ENCODE results near the gene OVOL1. TPM values are rescaled to one million over a fixed set of nuclear protein-coding genes. Genes with fewer than 3 reads are reported as not detected.

The OVOL1 gene
- total and polyA plus RNA-seq, 4 donors, result 0.28 to 3.9 TPM; not detected in 2

- Histone ChIP-seq H3K9me3 (ENCODE audit: control insufficient read depth, low read length) (no peaks in the 10 kb centered on the region), H3K27ac (ENCODE audit: low read depth in 1 of 2, low read length in 2 of 2) (no peak overlapping the region), H3K4me1 (ENCODE audit: control insufficient read depth in 1 of 2, insufficient read depth in 2 of 2, low read length in 2 of 2) (no peaks in the 10 kb centered on the region), H3K27me3 (ENCODE audit: control insufficient read depth in 1 of 2, insufficient read depth in 2 of 2, low read length in 1 of 2) (no peaks in the 10 kb centered on the region), H3K36me3 (ENCODE audit: control insufficient read depth in 1 of 2, insufficient read depth in 2 of 2, low read length in 1 of 2) (peaks cover 0 to 4% of the 10 kb centered on the region in 2 donors), H3K4me3 (ENCODE audit: low read length in 2 of 2) (no peak overlapping the region)
- no peak for DNase-seq
- intact Hi-C loops (cut with DNase I), result loop anchor here in 1 of 2 donors (5.0 kb wide), 1 partner anchor 43 kb away; no protein-coding TSS in a partner anchor
- WGBS, 2 donors, result 93 to 95% methylated on average over 9 of the region's 9 CpGs
- no peak for ATAC-seq (ENCODE audit: low FRiP score)
Measured at GRCh38 chr11:65774525-65775306, 12.1 kb upstream of the OVOL1 start.

GRCh38 chr11:65776196-65776595 lies 10.7 kb upstream of the OVOL1 start:
- ATAC-seq (ENCODE audit: low FRiP score) (no peak), DNase-seq (no peak)
- intact Hi-C loops (cut with DNase I), result loop anchor here in 1 of 2 donors (5.0 kb wide), 1 partner anchor 41 kb away; no protein-coding TSS in a partner anchor
- H3K27me3 ChIP-seq (ENCODE audit: control insufficient read depth in 1 of 2, insufficient read depth in 2 of 2, low read length in 1 of 2), result no peaks in the 10 kb centered on the region
- no peak overlapping the region for H3K27ac ChIP-seq (ENCODE audit: low read depth in 1 of 2, low read length in 2 of 2)
- peaks cover 0 to 4% of the 10 kb centered on the region in 2 donors for H3K36me3 ChIP-seq (ENCODE audit: control insufficient read depth in 1 of 2, insufficient read depth in 2 of 2, low read length in 1 of 2)
- WGBS, 2 donors, result 88 to 90% methylated on average over 8 of the region's 8 CpGs
- H3K9me3 ChIP-seq (ENCODE audit: control insufficient read depth, low read length), result no peaks in the 10 kb centered on the region
- no peaks in the 10 kb centered on the region for H3K4me1 ChIP-seq (ENCODE audit: control insufficient read depth in 1 of 2, insufficient read depth in 2 of 2, low read length in 2 of 2)
- no peak overlapping the region for H3K4me3 ChIP-seq (ENCODE audit: low read length in 2 of 2)

DNA sequence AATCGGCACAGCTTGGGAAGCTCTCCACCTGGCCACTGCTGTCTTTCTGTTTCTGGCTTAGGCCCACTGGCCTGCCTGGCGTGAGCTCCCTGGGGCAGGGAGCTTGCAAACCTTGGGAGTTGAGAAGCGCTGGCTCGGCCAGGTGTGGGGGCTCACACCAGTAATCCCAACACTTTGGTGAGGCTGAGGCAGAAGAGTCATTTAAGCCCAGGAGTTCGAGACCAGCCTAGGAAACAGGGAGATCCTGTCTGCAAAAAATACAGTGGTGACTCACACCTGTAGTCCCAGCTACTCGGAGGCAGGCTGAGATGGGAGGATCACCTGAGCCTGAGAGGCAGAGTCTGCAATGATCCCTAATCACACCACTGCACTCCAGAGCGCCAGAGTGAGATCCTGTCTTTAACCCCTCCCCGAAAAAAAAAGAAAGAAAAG lies 10.1 kb upstream of the OVOL1 start:
- Histone ChIP-seq H3K27ac (ENCODE audit: low read depth in 1 of 2, low read length in 2 of 2) (no peak overlapping the region), H3K27me3 (ENCODE audit: control insufficient read depth in 1 of 2, insufficient read depth in 2 of 2, low read length in 1 of 2) (no peaks in the 10 kb centered on the region), H3K36me3 (ENCODE audit: control insufficient read depth in 1 of 2, insufficient read depth in 2 of 2, low read length in 1 of 2) (peaks cover 0 to 4% of the 10 kb centered on the region in 2 donors), H3K9me3 (ENCODE audit: control insufficient read depth, low read length) (no peaks in the 10 kb centered on the region), H3K4me3 (ENCODE audit: low read length in 2 of 2) (no peak overlapping the region), H3K4me1 (ENCODE audit: control insufficient read depth in 1 of 2, insufficient read depth in 2 of 2, low read length in 2 of 2) (no peaks in the 10 kb centered on the region)
- ATAC-seq (ENCODE audit: low FRiP score) (no peak), DNase-seq (no peak)
- 92 to 94% methylated on average over 8 of the region's 8 CpGs for WGBS, 2 donors
- intact Hi-C loops (cut with DNase I), result loop anchor here in 1 of 2 donors (5.0 kb wide), 1 partner anchor 41 kb away; no protein-coding TSS in a partner anchor

DNA sequence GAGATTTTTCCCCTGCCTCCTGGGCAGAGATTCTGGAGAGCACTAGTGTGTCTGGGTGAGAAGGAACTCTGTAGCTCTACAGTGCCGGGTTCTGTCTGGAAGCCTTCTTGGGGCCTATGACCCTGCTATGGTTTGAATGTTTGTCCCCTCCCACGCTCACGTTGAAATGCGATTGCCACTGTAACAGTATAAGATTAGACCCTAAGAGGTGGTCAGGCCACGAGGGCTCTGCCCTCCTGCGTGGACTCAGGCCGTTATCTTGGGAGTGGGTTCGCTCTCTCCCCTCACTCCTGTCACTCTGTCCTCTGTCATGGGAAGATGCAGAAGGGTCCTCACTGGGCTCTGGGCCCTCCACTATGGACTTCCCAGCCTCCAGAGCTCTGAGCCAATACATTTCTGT lies 9.6 kb upstream of the OVOL1 start:
- Histone ChIP-seq H3K4me3 (ENCODE audit: low read length in 2 of 2) (no peak overlapping the region), H3K9me3 (ENCODE audit: control insufficient read depth, low read length) (no peaks in the 10 kb centered on the region), H3K27me3 (ENCODE audit: control insufficient read depth in 1 of 2, insufficient read depth in 2 of 2, low read length in 1 of 2) (no peaks in the 10 kb centered on the region), H3K4me1 (ENCODE audit: control insufficient read depth in 1 of 2, insufficient read depth in 2 of 2, low read length in 2 of 2) (no peaks in the 10 kb centered on the region), H3K27ac (ENCODE audit: low read depth in 1 of 2, low read length in 2 of 2) (no peak overlapping the region), H3K36me3 (ENCODE audit: control insufficient read depth in 1 of 2, insufficient read depth in 2 of 2, low read length in 1 of 2) (peaks cover 0 to 4% of the 10 kb centered on the region in 2 donors)
- peak in 1 of 2 donors; percentile 38 for DNase-seq
- 77 to 79% methylated on average over 8 of the region's 8 CpGs for WGBS, 2 donors
- intact Hi-C loops (cut with DNase I), result loop anchor here in 1 of 2 donors (5.0 kb wide), 1 partner anchor 40 kb away; no protein-coding TSS in a partner anchor
- ATAC-seq (ENCODE audit: low FRiP score), result no peak

DNA sequence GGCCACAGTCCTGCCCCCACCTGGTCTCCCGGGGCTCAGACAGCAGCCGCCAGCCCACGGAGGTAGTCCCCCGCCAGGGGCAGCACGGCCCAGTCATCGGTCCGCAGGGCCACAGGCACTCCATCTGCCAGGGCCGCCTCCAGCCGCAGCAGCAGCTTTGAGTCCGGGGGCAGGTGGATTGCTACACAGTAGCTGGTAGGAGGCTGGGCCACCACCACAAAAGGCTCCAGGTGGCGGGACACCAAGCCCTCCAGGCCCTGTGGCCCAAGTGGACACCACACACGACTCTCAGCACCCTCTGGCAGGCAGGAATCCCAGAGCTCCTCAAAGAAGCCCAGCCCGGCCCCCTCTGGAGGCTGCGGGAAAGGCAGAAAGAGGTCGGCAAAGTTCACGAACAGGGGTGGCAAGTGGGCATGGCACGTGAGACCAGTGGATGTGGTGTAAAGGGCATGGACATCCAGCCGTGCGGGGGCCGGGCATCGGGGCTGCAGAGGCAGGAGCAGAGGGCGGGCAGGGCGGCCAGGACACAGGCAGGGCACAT lies 9.0 kb upstream of the OVOL1 start:
- intact Hi-C loops (cut with DNase I), result loop anchor here in 1 of 2 donors (5.0 kb wide), 1 partner anchor 39 kb away; no protein-coding TSS in a partner anchor
- H3K4me3 ChIP-seq (ENCODE audit: low read length in 2 of 2), result no peak overlapping the region
- DNase-seq (peak in 1 of 2 donors; percentile 73), ATAC-seq (ENCODE audit: low FRiP score) (no peak)
- peaks cover 0 to 4% of the 10 kb centered on the region in 2 donors for H3K36me3 ChIP-seq (ENCODE audit: control insufficient read depth in 1 of 2, insufficient read depth in 2 of 2, low read length in 1 of 2)
- H3K4me1 ChIP-seq (ENCODE audit: control insufficient read depth in 1 of 2, insufficient read depth in 2 of 2, low read length in 2 of 2), result no peaks in the 10 kb centered on the region
- H3K9me3 ChIP-seq (ENCODE audit: control insufficient read depth, low read length), result no peaks in the 10 kb centered on the region
- H3K27ac ChIP-seq (ENCODE audit: low read depth in 1 of 2, low read length in 2 of 2), result no peak overlapping the region
- H3K27me3 ChIP-seq (ENCODE audit: control insufficient read depth in 1 of 2, insufficient read depth in 2 of 2, low read length in 1 of 2), result no peaks in the 10 kb centered on the region
- WGBS, 2 donors, result 86 to 90% methylated on average over 23 of the region's 23 CpGs

DNA sequence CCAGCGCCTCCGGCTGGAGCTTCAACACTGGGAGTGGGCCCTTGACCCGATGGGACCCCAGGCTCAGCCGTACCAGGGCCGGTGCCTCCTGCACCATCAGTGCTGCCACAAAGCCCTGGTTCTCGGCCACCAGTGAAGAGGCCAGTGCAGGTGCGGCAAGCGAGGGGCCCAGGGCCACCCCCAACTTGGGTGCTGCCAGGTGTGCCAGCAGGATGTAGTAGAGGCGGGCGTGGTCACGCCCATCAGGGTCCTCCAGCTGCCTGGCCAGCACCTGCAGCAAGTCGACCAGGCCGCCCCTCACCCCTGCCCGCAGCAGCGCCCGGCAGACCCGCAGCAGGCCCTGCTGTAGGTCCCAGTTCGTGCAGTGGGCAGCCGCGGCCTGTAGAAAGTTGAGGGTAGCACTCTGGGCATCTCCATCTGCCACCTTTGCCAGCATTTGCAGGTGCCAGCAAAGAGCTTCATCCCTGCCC lies 8.4 kb upstream of the OVOL1 start:
- Histone ChIP-seq H3K27ac (ENCODE audit: low read depth in 1 of 2, low read length in 2 of 2) (no peak overlapping the region), H3K4me3 (ENCODE audit: low read length in 2 of 2) (no peak overlapping the region), H3K9me3 (ENCODE audit: control insufficient read depth, low read length) (no peaks in the 10 kb centered on the region), H3K36me3 (ENCODE audit: control insufficient read depth in 1 of 2, insufficient read depth in 2 of 2, low read length in 1 of 2) (peaks cover 0 to 4% of the 10 kb centered on the region in 2 donors), H3K4me1 (ENCODE audit: control insufficient read depth in 1 of 2, insufficient read depth in 2 of 2, low read length in 2 of 2) (no peaks in the 10 kb centered on the region), H3K27me3 (ENCODE audit: control insufficient read depth in 1 of 2, insufficient read depth in 2 of 2, low read length in 1 of 2) (no peaks in the 10 kb centered on the region)
- 95% methylated on average over 15 to 20 of the region's 20 CpGs for whole genome bisulfite sequencing, 2 donors
- ATAC-seq (ENCODE audit: low FRiP score), result no peak
- peak in 1 of 2 donors; percentile 74 for DNase-seq
- intact Hi-C loops (cut with DNase I), result loop anchor here in 1 of 2 donors (5.0 kb wide), 1 partner anchor 39 kb away; no protein-coding TSS in a partner anchor

GRCh38 chr11:65778901-65779668 lies 7.8 kb upstream of the OVOL1 start:
- intact Hi-C loops (cut with DNase I), result loop anchor here in 1 of 2 donors (5.0 kb wide), 1 partner anchor 38 kb away; no protein-coding TSS in a partner anchor
- H3K27ac ChIP-seq (ENCODE audit: low read depth in 1 of 2, low read length in 2 of 2), result no peak overlapping the region
- peaks cover 0 to 4% of the 10 kb centered on the region in 2 donors for H3K36me3 ChIP-seq (ENCODE audit: control insufficient read depth in 1 of 2, insufficient read depth in 2 of 2, low read length in 1 of 2)
- ATAC-seq (ENCODE audit: low FRiP score) (no peak), DNase-seq (peak in 1 of 2 donors; percentile 62)
- no peaks in the 10 kb centered on the region for H3K27me3 ChIP-seq (ENCODE audit: control insufficient read depth in 1 of 2, insufficient read depth in 2 of 2, low read length in 1 of 2)
- H3K4me3 ChIP-seq (ENCODE audit: low read length in 2 of 2), result no peak overlapping the region
- 95% methylated on average over 24 to 25 of the region's 25 CpGs for WGBS, 2 donors
- no peaks in the 10 kb centered on the region for H3K4me1 ChIP-seq (ENCODE audit: control insufficient read depth in 1 of 2, insufficient read depth in 2 of 2, low read length in 2 of 2)
- H3K9me3 ChIP-seq (ENCODE audit: control insufficient read depth, low read length), result no peaks in the 10 kb centered on the region

DNA sequence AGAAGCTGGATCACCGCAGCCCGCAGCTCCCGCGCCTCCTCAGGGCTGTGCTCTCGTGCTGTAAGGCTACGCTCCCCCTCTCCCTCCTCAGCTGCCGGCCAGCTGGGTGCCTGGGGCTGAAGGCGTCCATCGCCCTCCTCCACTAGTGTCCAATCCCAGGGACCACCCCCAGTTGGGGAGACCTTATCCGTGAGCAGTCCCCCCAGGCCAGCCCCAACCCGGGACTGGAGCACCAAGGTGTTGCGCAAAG lies 7.3 kb upstream of the OVOL1 start:
- H3K27me3 ChIP-seq (ENCODE audit: control insufficient read depth in 1 of 2, insufficient read depth in 2 of 2, low read length in 1 of 2), result no peaks in the 10 kb centered on the region
- H3K9me3 ChIP-seq (ENCODE audit: control insufficient read depth, low read length), result no peaks in the 10 kb centered on the region
- no peak for DNase-seq
- peaks cover 0 to 4% of the 10 kb centered on the region in 2 donors for H3K36me3 ChIP-seq (ENCODE audit: control insufficient read depth in 1 of 2, insufficient read depth in 2 of 2, low read length in 1 of 2)
- intact Hi-C loops (cut with DNase I), result loop anchor here in 1 of 2 donors (5.0 kb wide), 1 partner anchor 38 kb away; no protein-coding TSS in a partner anchor
- ATAC-seq (ENCODE audit: low FRiP score), result no peak
- H3K4me1 ChIP-seq (ENCODE audit: control insufficient read depth in 1 of 2, insufficient read depth in 2 of 2, low read length in 2 of 2), result no peaks in the 10 kb centered on the region
- H3K27ac ChIP-seq (ENCODE audit: low read depth in 1 of 2, low read length in 2 of 2), result no peak overlapping the region
- peak overlapping the region; percentile 84 to 87 for H3K4me3 ChIP-seq (ENCODE audit: low read length in 2 of 2)
- 86% methylated on average over 12 of the region's 12 CpGs for WGBS, 2 donors

Measured in aorta (tissue), 5 donors.